Hepatocyte (in vitro differentiated cells): Measurements from ENCODE around the gene EXOC7. TPM values are rescaled to one million over a fixed set of nuclear protein-coding genes. Genes with fewer than 3 reads are reported as not detected.
"Not testable (repeated sequence)": the region's sequence is repeated elsewhere in the genome, so short reads cannot be mapped to it uniquely, and the experiment has no call there.

Experiments used
- DNase-seq: peaks from one replicate; pipeline ENCODE4 v3.0.0-alpha.2; 2016; ENCODE audit warnings: low spot score
- H2AFZ ChIP-seq: fragments of 200-600 bp; sonication (generic); 2 replicates; pipeline ENCODE4 v1.6.0; 2016; ENCODE audit warnings: antibody characterized with exemption, mild to moderate bottlenecking
- H3K27ac ChIP-seq: fragments of 200-600 bp; sonication (generic); 2 replicates; pipeline ENCODE4 v1.5.1; 2016; ENCODE audit warnings: mild to moderate bottlenecking
- H3K27me3 ChIP-seq: fragments of 200-600 bp; sonication (generic); 2 replicates; pipeline ENCODE4 v1.6.1; 2016
- H3K36me3 ChIP-seq: fragments of 200-600 bp; sonication (generic); replicated peaks from 2 replicates; pipeline ENCODE4 v1.5.1; 2016; ENCODE audit warnings: low read depth; ENCODE audit not compliant: insufficient read depth
- H3K4me1 ChIP-seq: fragments of 200-600 bp; sonication (generic); 2 replicates; pipeline ENCODE4 v1.5.1; 2016; ENCODE audit warnings: mild to moderate bottlenecking, moderate library complexity; ENCODE audit not compliant: insufficient read depth
- H3K4me2 ChIP-seq: fragments of 200-600 bp; sonication (generic); 2 replicates; pipeline ENCODE4 v1.6.0; 2016
- H3K4me3 ChIP-seq: fragments of 200-600 bp; sonication (generic); 2 replicates; pipeline ENCODE4 v1.5.1; 2016; ENCODE audit warnings: mild to moderate bottlenecking
- H3K79me2 ChIP-seq: fragments of 200-600 bp; sonication (generic); 2 replicates; pipeline ENCODE4 v1.6.0; 2017; ENCODE audit warnings: mild to moderate bottlenecking
- H3K9me2 ChIP-seq: fragments of 200-600 bp; sonication (generic); replicated peaks from 2 replicates; pipeline ENCODE4 v1.6.0; 2017; ENCODE audit warnings: mild to moderate bottlenecking; ENCODE audit not compliant: insufficient read depth
- H3K9me3 ChIP-seq: fragments of 200-600 bp; sonication (generic); 2 replicates; pipeline ENCODE4 v1.5.1; 2016; ENCODE audit warnings: low read depth, mild to moderate bottlenecking
- H4K20me1 ChIP-seq: fragments of 200-600 bp; sonication (generic); 2 replicates; pipeline ENCODE4 v1.6.0; 2016; ENCODE audit warnings: mild to moderate bottlenecking; ENCODE audit not compliant: insufficient read depth, poor library complexity, severe bottlenecking
- CTCF ChIP-seq: fragments of 200-600 bp; sonication (generic); IDR thresholded peaks from 2 replicates; pipeline ENCODE4 v1.5.1; 2016; ENCODE audit warnings: antibody characterized with exemption, mild to moderate bottlenecking; ENCODE audit not compliant: poor library complexity
- EZH2 ChIP-seq: fragments of 200-600 bp; sonication (generic); IDR thresholded peaks from 2 replicates; pipeline ENCODE4 v1.6.1; 2016; ENCODE audit warnings: antibody characterized with exemption, mild to moderate bottlenecking, borderline replicate concordance
- EZH2phosphoT487 ChIP-seq: fragments of 200-600 bp; sonication (generic); IDR thresholded peaks from one replicate; pipeline ENCODE4 v1.6.1; 2018; ENCODE audit warnings: antibody characterized with exemption, mild to moderate bottlenecking, low read depth, moderate library complexity; ENCODE audit not compliant: unreplicated experiment, severe bottlenecking
- WGBS: methylation state at CpG from one replicate; pipeline ENCODE4 v1.1.6; 2016; ENCODE audit warnings: low lambda C conversion rate; ENCODE audit errors: missing lambda C conversion rate; 5-methylcytosine and 5-hydroxymethylcytosine counted together
- polyA plus RNA-seq: library from polyadenylated mRNA; unstranded; fragments of >200 nt; fragmentation: Nextera tagmentation; extraction: Ambion mirVana; gene quantifications from 2 replicates; pipeline ENCODE4 v1.2.1, GENCODE V29; 2016
- total RNA-seq: library from RNA; depleted of rRNA; stranded (reverse); fragments of >200 nt; gene quantifications from 2 replicates; pipeline ENCODE4 v1.2.3, GENCODE V29; 2014

EXOC7 gene
- total and polyA plus RNA-seq, 2 experiments from 2014 or later = 92.9 to 95.6 TPM

GRCh38 chr17:76080768-76081287 is 22.8 kb downstream of the EXOC7 start:
- 62% methylated on average over 6 of the region's 6 CpGs for WGBS

GRCh38 chr17:76079956-76080767 is 23.4 kb downstream of the EXOC7 start:
- no peak for DNase-seq
- Histone ChIP-seq H3K4me3 (no peak overlapping the region), H3K27ac (no peak overlapping the region), H2AFZ (no peak overlapping the region), H3K36me3 (no peaks in the 10 kb centered on the region), H3K4me1 (peaks cover 10% of the 10 kb centered on the region), H3K9me2 (no peaks in the 10 kb centered on the region), H3K9me3 (no peaks in the 10 kb centered on the region), H4K20me1 (no peaks in the 10 kb centered on the region), H3K79me2 (no peaks in the 10 kb centered on the region), H3K4me2 (peak overlapping the region; percentile 37), H3K27me3 (peaks cover 52% of the 10 kb centered on the region)
- 8% methylated on average over 18 of the region's 23 CpGs for WGBS
- no peak for TF ChIP-seq EZH2phosphoT487

More at GRCh38 chr17:76080768-76081287, 22.8 kb downstream of the EXOC7 start:
- Histone ChIP-seq H3K4me3 (no peak overlapping the region), H3K36me3 (no peaks in the 10 kb centered on the region), H2AFZ (no peak overlapping the region), H3K4me2 (no peak overlapping the region), H4K20me1 (no peaks in the 10 kb centered on the region), H3K4me1 (peaks cover 10% of the 10 kb centered on the region), H3K9me2 (no peaks in the 10 kb centered on the region), H3K27ac (no peak overlapping the region), H3K27me3 (peaks cover 45% of the 10 kb centered on the region), H3K79me2 (no peaks in the 10 kb centered on the region), H3K9me3 (no peaks in the 10 kb centered on the region)
- TF ChIP-seq EZH2phosphoT487 (no peak), CTCF (no peak), EZH2 (no peak)
- DNase-seq = no peak

- H3K4me2 ChIP-seq = no peak overlapping the region
- H2AFZ ChIP-seq = no peak overlapping the region
- H4K20me1 ChIP-seq = no peaks in the 10 kb centered on the region
- no peaks in the 10 kb centered on the region for H3K36me3 ChIP-seq
- peaks cover 16% of the 10 kb centered on the region for H3K4me1 ChIP-seq
- no peaks in the 10 kb centered on the region for H3K9me2 ChIP-seq
- no peak for TF ChIP-seq EZH2phosphoT487
- TF ChIP-seq CTCF = no peak
- 68% methylated on average over 9 of the region's 9 CpGs for WGBS
- no peak overlapping the region for H3K4me3 ChIP-seq
- no peak for DNase-seq
- peaks cover 58% of the 10 kb centered on the region for H3K27me3 ChIP-seq
- no peak overlapping the region for H3K27ac ChIP-seq
- no peaks in the 10 kb centered on the region for H3K9me3 ChIP-seq
- no peaks in the 10 kb centered on the region for H3K79me2 ChIP-seq
These were observed 24.0 kb downstream of the EXOC7 start for GRCh38 chr17:76079535-76079955.

GRCh38 chr17:76078860-76079534 is 24.6 kb downstream of the EXOC7 start, which contains the start of gene ZACN:
ZACN (plus strand) TSS chr17:76079182; CDS start chr17:76079265, 83 bp downstream.
- DNase-seq = no peak
- Histone ChIP-seq H3K4me2 (peak within 1 kb of the TSS; percentile 37), H3K4me3 (no peak within 1 kb of the TSS), H3K79me2 (no peaks in the 10 kb centered on the region), H3K9me2 (no peaks in the 10 kb centered on the region), H3K36me3 (no peaks in the 10 kb centered on the region), H3K27ac (no peak within 1 kb of the TSS), H3K4me1 (peaks cover 21% of the 10 kb centered on the region), H3K9me3 (no peaks in the 10 kb centered on the region), H4K20me1 (no peaks in the 10 kb centered on the region), H3K27me3 (peaks cover 63% of the 10 kb centered on the region), H2AFZ (no peak within 1 kb of the TSS)
- WGBS = 73% methylated on average over 17 of the region's 17 CpGs
- TF ChIP-seq CTCF (no peak), EZH2 (no peak), EZH2phosphoT487 (no peak)

- not testable (repeated sequence) for H3K36me3 ChIP-seq, H3K27ac ChIP-seq, H4K20me1 ChIP-seq, H3K9me2 ChIP-seq, H3K4me2 ChIP-seq, H3K79me2 ChIP-seq, H3K9me3 ChIP-seq, DNase-seq, H2AFZ ChIP-seq, H3K4me3 ChIP-seq
- Histone ChIP-seq H3K4me1 (peaks cover 21% of the 10 kb centered on the region), H3K27me3 (peaks cover 69% of the 10 kb centered on the region)
- WGBS = 77% methylated on average over 5 of the region's 5 CpGs
These were observed 25.2 kb downstream of the EXOC7 start for GRCh38 chr17:76078370-76078769.
